Endometrial microvascular endothelial cells (primary cell): ENCODE data around the gene IQSEC3. TPM values are rescaled to one million over a fixed set of nuclear protein-coding genes. Genes with fewer than 3 reads are reported as not detected.
"Not testable (repeated sequence)": the region's sequence is repeated elsewhere in the genome, so short reads cannot be mapped to it uniquely, and the experiment has no call there.

Experiments used
- in situ Hi-C: cut with HindIII; loops from 2 replicates; pipeline ENCODE4 v1.10.0; 2017; ENCODE audit warnings: low sequenced_read_pairs, low pct_unique_long_range_greater_than_20kb; ENCODE audit errors: inconsistent ontology term
- total RNA-seq: library from RNA; depleted of rRNA; stranded (reverse); fragments of >200 nt; gene quantifications from one replicate; pipeline ENCODE4 v1.2.3, GENCODE V29; 2015; ENCODE audit errors: inconsistent ontology term

The IQSEC3 gene
- total RNA-seq, 1 donor from 2014 or later, result not detected

DNA sequence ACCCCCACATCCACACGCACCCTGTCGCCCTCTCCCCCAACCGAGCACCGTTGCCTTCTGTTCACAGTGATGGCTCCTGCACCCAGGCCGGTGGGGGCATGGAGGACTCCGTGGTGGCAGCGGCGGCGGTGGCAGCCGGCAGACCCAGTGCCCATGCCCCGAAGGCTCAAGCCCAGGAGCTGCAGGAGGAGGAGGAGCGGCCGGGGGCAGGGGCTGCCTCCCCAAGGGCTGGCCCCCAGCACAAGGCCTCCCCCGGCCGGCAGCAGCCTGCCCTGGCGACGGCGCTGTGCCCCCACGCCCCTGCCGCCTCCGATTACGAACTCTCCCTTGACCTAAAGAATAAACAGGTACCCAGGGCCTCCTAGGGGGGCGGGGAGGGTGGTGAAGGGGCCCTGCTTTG lies 59.0 kb downstream of the IQSEC3 start:
- in situ Hi-C loops, result no loop called here

DNA sequence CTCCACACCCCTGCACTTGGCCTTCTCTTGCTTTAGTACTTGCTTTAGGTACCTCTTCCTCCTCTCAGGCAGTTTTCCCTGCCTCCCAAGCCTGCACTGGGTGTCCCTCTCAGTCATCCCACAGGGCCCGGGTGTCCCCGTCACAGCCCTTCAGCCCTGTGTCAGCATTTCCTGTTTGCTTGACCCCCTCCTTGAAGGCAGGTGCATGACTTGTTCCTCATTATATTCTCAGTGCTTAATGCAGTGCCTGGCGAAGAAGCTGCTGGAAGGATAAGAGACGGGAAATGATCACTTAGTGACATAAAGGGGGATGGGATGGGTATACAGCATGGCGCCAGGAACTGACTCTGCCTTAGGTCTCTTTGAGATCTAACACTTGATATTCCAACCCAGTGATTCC lies 61.5 kb downstream of the IQSEC3 start:
- in situ Hi-C loops, result no loop called here

DNA sequence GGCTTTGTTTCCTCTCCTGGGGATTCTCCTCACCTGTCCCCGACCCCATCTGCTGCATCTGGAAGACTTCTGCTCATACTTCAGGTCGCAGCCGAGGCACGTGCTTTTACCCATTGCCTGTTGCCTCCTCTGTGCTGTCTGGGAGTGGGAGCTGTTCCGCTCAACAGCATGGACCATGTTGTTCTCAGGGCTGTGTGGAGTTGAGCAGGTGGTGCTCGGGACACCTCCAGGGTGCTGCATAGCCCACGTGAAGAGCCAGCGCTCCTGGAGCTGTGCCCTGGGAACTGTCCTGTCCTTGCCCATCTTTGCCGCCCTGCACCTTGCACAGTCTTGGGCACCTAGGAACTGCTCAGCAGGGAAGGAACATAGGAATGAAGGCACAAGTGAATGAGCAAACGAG lies 62.4 kb downstream of the IQSEC3 start:
- in situ Hi-C loops, result no loop called here

DNA sequence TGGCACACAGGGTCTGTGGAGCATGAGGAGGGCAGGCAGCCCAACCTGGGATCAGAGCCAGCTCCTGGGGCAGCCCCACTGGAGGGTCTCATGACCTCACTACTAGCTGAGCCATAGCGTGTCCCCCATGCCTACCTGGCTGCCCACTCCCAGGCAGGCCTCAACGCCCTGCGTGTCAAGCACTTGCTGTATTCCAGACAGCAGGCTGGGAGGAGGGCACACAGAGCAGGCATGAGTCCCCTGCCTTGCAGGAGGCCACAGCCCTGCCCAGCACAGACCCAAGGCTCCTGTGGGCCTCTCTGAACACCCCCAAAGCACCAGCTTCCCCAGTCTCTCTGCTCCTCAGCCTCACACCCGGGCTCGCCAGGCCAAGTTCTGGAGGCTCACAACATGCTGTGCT lies 64.0 kb downstream of the IQSEC3 start:
- in situ Hi-C loops, result no loop called here

DNA sequence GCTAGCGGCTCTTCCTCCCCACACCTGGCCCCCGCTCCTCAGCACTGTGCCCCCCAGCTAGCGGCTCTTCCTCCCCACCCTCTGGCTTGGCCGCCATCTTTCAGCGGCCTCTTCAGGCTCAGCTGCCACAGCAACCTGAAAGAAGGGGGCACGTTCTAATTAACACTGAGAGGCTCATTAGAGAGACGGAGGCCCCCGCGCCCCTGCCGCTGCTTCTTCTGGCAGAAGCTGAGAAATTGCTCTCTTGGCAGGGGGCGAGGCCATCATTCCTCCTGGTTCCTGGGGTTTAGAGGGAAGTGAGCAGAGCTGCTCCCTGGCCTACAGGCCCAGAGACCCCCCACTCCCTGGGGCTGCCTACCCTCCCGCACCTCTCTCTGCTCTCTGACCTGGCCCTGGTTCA lies 64.4 kb downstream of the IQSEC3 start:
- in situ Hi-C loops, result no loop called here

DNA sequence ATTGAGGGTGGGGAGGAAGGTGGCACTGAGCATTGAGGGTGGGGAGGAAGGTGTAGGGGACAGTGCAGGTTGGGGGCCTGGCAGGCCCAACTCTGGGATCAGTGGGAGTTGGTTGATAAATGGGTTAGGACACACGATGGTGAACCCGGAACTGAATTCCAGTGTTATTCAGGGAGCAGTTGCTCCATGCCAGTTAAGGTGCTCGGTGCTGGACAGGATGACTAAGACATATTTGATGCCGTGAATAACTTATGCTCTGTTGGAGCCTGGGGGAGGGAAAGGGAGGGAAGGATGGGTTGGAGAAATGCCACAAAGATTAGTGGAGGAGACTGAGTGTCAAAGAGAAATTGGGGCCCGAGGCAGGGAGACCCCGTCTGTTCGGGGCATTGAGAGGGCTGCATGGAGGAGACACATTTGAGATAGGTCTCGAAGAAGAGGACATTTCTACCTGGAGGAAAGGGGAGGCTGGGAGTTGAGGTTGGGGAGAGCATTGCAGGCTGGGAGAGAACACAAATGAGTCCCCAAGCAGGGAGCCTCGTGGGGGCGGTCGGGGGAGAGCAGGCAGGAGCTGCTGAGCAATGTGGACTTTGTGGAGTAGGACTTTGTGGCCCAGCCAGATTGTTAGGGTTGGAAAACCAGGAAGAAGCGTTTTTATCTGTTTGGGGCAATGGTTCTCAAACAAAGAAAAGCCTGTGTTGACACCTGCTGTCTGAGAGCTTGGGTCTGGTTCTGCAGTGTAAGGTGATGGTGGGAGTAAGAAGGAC lies 65.3 kb downstream of the IQSEC3 start:
- in situ Hi-C loops, result no loop called here

DNA sequence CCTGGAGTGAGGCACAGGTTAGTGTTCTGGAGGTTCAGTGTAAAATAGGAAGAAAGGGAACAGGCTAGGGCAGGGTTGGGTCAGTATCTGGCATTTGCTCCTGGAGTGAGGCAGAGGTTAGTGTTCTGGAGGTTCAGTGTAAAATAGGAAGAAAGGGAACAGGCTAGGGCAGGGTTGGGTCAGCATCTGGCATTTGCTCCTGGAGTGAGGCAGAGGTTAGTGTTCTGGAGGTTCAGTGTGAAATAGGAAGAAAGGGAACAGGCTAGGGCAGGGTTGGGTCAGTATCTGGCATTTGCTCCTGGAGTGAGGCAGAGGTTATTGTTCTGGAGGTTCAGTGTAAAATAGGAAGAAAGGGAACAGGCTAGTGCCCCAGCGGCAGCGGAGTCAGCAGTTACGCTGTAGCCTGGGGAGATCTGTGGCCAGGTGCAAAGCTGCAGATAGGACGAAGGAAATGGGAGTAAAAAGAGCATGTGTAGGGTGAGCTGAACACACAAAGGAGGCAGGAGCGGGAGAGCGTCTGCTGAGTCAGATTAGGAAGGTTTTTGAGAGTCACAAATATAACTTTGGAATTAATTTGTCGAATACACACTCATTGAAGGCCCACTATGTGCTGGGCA lies 67.2 kb downstream of the IQSEC3 start:
- in situ Hi-C loops, result not testable (repeated sequence)

DNA sequence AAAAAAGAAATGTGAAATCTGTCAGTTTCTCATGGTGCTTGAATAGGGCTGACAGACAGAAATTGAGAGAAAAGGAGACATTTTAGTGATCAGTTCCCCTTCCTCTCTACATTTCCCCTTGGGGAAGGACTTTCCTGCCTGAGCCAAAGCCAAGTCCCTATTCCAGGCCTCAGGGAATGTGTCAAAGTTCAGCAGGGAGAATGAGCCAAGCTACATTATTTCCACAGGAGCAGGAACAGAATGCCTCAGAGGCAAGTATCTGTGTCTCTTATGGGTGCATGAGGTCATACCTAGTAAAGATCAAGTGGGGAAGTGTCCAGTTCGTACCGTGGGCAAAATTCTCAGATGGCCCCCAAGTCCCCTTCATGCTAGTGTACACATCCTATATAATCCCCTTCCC lies 68.6 kb downstream of the IQSEC3 start:
- in situ Hi-C loops, result no loop called here

DNA sequence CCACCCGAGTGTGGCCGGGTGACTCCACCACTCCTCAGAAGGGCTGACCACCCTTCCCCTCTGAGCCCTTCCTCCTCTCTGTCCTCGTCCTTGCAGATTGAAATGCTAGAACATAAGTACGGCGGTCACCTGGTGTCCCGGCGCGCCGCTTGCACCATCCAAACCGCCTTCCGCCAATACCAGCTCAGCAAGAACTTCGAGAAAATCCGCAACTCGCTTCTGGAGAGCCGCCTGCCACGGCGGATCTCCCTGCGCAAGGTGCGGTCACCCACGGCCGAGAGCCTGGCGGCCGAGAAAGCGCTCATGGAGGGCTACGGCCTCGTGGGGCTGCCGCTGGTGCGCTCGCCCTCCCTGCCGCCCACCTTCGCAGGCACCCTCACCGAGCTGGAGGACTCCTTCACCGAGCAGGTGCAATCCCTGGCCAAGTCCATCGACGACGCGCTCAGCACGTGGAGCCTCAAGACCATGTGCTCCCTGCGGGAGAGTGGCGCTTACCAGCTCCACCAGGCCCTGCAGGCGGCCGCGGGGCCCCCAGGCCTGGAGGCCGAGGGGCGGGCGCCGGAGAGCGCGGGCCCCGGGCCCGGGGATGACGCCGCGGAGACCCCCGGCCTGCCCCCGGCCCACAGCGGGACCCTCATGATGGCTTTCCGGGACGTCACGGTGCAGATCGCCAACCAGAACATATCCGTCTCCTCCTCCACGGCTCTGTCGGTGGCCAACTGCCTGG lies 71.8 kb downstream of the IQSEC3 start:
- in situ Hi-C loops, result no loop called here

DNA sequence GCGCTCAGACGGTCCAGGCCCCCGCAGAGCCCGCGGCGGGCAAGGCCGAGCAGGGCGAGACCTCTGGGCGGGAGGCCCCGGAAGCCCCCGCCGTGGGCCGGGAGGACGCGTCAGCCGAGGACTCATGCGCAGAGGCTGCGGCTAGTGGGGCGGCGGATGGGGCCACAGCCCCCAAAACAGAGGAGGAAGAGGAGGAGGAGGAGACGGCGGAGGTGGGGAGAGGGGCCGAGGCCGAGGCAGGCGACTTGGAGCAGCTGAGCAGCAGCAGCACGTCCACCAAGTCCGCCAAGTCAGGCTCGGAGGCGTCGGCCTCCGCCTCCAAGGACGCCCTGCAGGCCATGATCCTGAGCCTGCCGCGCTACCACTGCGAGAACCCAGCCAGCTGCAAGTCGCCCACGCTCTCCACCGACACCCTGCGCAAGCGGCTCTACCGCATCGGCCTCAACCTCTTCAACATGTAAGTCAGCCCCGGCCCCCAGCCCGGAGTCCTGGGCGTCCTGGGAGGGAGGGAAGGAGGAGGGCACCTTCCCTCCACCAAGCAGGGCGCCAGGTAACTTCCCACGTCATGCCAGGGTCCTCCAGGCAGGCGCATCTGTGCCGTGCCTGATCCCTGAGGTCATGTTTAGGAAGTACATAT lies 72.4 kb downstream of the IQSEC3 start:
- in situ Hi-C loops, result no loop called here

DNA sequence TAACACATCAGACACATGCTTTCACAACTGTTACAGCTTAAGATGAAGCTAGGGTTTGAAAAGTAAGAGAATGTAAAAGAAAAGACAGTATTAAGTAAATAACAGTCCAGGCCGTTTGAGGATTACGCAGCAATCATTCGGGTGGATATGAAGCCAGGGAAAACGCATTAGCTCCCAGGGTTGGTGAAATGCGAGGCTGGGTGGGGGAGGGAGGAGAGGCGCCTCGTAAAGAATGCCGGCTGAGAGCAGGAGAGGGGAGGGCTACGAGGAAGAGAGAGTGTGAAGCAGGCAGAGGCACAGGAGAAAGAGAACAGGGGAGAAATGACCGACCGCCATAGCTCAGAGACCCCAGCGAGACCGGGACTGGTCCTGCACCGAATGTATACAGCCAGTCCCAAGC lies 73.0 kb downstream of the IQSEC3 start:
- in situ Hi-C loops, result no loop called here

DNA sequence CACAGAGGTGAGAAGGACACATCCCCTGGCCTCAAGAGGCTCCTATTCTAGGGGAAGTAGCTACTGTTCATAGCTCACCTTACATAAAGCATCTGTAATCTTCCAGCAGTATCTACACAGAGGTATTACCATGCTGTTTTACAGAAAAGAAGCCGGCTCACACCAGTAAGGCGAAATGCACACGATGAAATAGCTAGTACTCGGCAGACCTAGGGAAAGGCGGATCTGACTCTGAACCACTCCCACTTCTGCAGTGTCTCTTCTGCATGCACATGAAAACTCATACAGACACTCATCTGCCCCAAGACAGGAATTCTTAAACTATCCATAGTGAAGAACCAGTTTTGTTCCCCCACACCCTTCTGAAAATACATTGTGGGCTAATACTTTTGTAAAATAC lies 73.6 kb downstream of the IQSEC3 start:
- in situ Hi-C loops, result no loop called here

DNA sequence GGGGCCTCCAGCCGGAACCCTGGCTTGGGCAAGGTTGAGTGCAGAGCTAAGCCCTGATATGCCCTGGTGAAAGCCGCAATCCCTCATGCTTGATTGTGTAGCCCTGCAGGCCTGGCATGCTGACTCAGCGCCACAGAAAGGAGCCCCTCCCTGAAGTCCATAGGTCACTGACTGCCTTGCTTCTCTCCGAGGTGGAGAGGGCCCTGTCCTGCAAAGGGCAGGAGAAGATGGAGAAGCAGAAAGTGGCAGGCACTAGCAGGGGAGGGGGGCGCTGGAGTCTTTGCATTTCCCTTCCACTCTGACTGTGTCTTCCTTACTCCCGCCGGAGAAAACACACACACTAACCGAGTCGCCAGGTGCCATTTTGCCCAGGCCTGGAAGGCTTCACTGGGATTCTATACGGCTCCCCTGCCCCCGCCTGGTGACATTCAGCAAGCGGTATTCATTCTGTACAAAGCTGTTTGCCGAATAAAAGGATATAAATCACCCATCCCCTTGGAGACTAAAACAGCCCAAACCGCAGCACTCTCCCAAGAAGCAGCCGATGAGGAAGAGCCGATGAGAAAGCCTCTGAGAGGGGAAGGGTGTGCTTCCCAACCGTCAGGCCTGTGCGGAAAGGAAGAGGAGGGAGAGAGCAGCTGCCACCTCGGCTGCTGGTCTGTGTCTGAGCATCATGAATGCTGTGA lies 77.5 kb downstream of the IQSEC3 start:
- in situ Hi-C loops, result no loop called here

DNA sequence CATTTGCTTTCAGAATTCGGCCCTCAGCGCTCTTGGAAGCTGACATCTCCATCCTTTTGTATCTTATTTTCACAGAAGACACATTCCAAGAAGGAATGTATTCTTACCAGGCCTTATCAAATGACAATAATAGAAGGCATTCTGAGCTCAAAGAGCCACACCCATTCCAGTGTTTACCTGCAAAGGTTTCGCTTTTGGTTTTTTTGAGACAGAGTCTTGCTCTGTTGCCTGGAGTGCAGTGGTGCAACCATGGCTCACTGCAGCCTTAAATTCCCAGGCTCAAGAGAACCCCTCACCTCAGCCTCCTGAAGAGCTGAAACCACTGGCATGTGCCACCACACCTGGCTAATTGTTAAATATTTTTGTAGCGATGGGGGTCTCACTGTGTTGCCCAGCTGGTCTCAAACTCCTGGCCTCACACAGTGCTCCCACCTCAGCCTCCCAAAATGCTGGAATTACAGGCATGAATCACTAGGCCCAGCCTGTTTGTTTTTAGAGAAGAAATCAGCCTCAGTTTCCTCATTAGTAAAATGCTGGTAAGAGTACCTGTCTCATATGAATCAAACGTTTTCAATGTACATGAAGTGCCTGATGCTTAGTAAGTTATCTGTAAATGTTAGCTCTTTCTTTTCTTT lies 78.2 kb downstream of the IQSEC3 start:
- in situ Hi-C loops, result no loop called here

DNA sequence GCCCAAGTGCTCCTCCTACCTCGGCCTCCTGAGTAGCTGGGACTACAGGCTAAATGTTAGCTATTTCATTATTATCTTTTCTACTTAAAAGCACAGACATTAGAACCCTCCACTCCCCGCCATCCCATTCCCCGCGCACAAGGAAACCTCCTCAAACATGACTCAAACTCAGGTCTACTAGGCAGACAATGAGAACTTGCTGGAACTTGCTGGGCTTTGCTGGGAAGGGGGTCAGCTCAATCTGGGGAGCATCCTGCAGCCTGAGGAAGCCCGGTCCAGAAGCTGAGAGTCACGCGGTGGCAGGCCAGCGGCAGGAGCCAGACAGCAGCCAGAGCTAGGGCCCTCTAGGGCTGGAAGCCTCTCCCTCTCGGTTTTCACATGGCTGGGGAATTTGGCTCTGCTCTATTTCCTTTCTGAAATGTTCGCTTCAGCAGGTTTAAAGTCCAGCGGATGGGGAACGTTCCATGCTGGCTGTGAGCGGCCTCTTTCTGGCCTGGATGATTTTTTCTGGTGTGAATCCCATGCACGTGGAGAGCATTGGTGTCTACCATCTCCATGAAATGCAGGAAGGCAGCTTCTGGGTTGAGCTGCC lies 78.9 kb downstream of the IQSEC3 start:
- in situ Hi-C loops, result no loop called here

DNA sequence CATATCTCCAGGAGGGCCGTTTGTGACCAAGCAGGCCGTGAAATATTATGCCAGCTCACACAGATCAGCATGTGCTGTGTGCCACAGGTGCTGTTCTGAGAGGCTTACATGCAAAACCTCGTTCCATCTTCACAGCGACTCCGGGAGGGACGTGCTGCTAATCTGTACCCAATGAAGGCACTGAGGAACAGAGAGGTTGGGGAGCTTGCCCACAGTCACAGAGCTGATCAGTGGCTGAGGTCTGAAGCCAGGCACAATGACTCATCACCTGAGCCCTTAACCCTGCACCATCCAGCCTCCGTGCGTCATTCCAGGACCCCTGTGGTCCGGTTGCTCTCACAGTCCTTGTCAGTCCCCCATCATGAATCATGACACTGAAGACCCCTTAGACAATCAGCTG lies 80.7 kb downstream of the IQSEC3 start:
- in situ Hi-C loops, result no loop called here

DNA sequence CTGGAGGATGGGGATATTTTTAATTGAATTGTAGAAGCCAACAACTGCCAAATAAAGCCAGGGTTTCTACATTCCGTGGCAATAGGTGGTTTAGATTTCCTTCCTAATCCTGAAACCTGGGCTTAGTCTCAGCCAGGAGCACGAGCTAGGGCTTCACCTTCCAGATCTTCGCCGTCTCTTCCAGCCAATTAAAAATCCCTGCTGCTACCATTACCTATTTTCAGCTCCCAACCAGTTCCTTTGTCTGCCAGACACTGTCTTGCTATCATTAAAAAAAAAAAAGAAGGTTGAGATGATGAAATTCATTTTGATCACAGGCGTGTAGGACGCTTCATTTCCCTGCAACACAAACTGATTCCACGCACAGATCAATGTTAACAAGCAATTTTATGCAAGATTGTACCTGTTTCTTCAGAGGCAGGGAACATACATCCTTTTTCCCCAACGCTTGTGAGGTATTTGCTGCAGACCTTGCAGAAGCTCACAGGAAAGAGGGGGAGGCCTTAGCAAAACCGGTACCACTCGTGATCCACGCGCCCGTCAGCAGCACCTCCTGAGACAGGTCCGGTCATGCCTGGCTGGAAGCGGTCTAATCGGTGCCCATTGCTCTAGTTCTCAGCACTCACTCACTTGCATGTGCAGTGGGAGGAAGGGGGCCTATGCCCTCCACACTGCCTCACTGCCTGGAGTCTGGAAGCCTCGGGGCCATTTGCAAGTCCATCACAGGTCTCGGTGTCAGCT lies 82.3 kb downstream of the IQSEC3 start:
- in situ Hi-C loops, result no loop called here

DNA sequence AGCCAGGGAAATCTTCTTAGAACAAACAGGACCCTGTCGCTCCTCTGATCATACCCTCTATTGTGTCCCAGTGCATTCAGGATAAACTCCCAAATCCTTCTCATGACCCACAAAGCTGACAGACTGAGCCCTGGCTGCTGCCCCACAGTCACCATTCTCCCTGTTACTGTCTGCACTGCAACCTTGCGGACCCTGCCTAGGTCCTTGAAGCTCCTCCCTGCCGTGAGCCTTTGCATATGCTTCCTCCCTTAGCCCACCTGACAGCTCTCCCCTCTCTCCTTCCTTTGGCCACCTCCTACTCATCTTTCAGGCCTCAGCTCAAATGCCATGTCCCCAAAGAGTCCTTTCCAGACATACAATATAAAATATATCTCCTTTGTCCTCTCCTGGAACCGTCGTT lies 85.0 kb downstream of the IQSEC3 start:
- in situ Hi-C loops, result no loop called here
